HepG2 (cell line): Measurements from ENCODE around the gene HEXIM1. TPM values are rescaled to one million over a fixed set of nuclear protein-coding genes. Genes with fewer than 3 reads are reported as not detected.
A peak's percentile ranks its signal among the peaks of the same experiment; 100 is the strongest.

Experiments used
- AGO1 ChIP-seq: fragments of 200-400 bp; formaldehyde crosslinking; IDR thresholded peaks from 2 replicates; pipeline ENCODE4 v1.6.1; 2017; ENCODE audit warnings: mild to moderate bottlenecking, low read depth, low read length, moderate library complexity; ENCODE audit not compliant: poor library complexity, severe bottlenecking
- ARNT2 ChIP-seq: sonication (generic); formaldehyde crosslinking; IDR thresholded peaks from 2 replicates; pipeline ENCODE4 v1.8.0; 2022; ENCODE audit warnings: mild to moderate bottlenecking, low read depth, missing genetic modification reagents, moderate library complexity
- ELF1 ChIP-seq: sonication (generic); formaldehyde crosslinking; IDR thresholded peaks from 2 replicates; pipeline ENCODE4 v1.4.0; 2020; ENCODE audit warnings: missing genetic modification reagents
- HHEX ChIP-seq: IDR thresholded peaks from 2 replicates; pipeline ENCODE4 v1.6.1; 2016; ENCODE audit warnings: control low read depth
- IRX3 ChIP-seq: sonication (generic); formaldehyde crosslinking; IDR thresholded peaks from 2 replicates; pipeline ENCODE4 v1.8.1; 2023; ENCODE audit warnings: mild to moderate bottlenecking, low read depth, missing genetic modification reagents, borderline replicate concordance
- MED13 ChIP-seq: sonication (generic); formaldehyde crosslinking; IDR thresholded peaks from 2 replicates; pipeline ENCODE4 v1.5.0; 2020; ENCODE audit warnings: missing genetic modification reagents
- NR2F2 ChIP-seq: IDR thresholded peaks from 2 replicates; pipeline ENCODE4 v1.6.1; 2012; ENCODE audit warnings: low read depth, inconsistent platforms, borderline replicate concordance
- NR3C1 ChIP-seq: sonication (generic); formaldehyde crosslinking; IDR thresholded peaks from 2 replicates; pipeline ENCODE4 v1.4.0; 2020; ENCODE audit warnings: missing genetic modification reagents
- SIN3A ChIP-seq: IDR thresholded peaks from 2 replicates; pipeline ENCODE4 v1.6.1; 2011; ENCODE audit warnings: low read depth, mild to moderate bottlenecking, control low read depth, low read length, borderline replicate concordance
- TAF1 ChIP-seq: sonication (generic); formaldehyde crosslinking; IDR thresholded peaks from 2 replicates; pipeline ENCODE4 v1.4.0; 2020; ENCODE audit warnings: missing genetic modification reagents
- TBX2 ChIP-seq: sonication (generic); formaldehyde crosslinking; IDR thresholded peaks from 2 replicates; pipeline ENCODE4 v1.5.0; 2020; ENCODE audit warnings: missing genetic modification reagents, mild to moderate bottlenecking, borderline replicate concordance
- ZC3H13 ChIP-seq: sonication (generic); formaldehyde crosslinking; IDR thresholded peaks from 2 replicates; pipeline ENCODE4 v1.8.1; 2023; ENCODE audit warnings: mild to moderate bottlenecking, missing genetic modification reagents, moderate library complexity
- ZFP36L1 ChIP-seq: sonication (generic); formaldehyde crosslinking; IDR thresholded peaks from 2 replicates; pipeline ENCODE4 v1.8.0; 2022; ENCODE audit warnings: mild to moderate bottlenecking, missing genetic modification reagents, moderate library complexity
- ZKSCAN5 ChIP-seq: sonication (generic); formaldehyde crosslinking; IDR thresholded peaks from 2 replicates; pipeline ENCODE4 v1.5.1; 2020; ENCODE audit warnings: mild to moderate bottlenecking, missing genetic modification reagents
- ZNF160 ChIP-seq: sonication (generic); formaldehyde crosslinking; IDR thresholded peaks from 2 replicates; pipeline ENCODE4 v1.8.0; 2022; ENCODE audit warnings: mild to moderate bottlenecking, inconsistent platforms, missing genetic modification reagents
- ZNF503 ChIP-seq: sonication (generic); formaldehyde crosslinking; IDR thresholded peaks from 2 replicates; pipeline ENCODE4 v1.4.0; 2020; ENCODE audit warnings: missing genetic modification reagents
- ZNF552 ChIP-seq: sonication (generic); formaldehyde crosslinking; IDR thresholded peaks from 2 replicates; pipeline ENCODE4 v1.9.0; 2022; ENCODE audit warnings: missing genetic modification reagents, mild to moderate bottlenecking, borderline replicate concordance
- ZNF589 ChIP-seq: sonication (generic); formaldehyde crosslinking; conservative IDR thresholded peaks from 2 replicates; pipeline ENCODE4 v1.8.0; 2022; ENCODE audit warnings: mild to moderate bottlenecking, moderate library complexity, missing genetic modification reagents
- ZSCAN25 ChIP-seq: sonication (generic); formaldehyde crosslinking; IDR thresholded peaks from 2 replicates; pipeline ENCODE4 v1.8.0; 2022; ENCODE audit warnings: mild to moderate bottlenecking, missing genetic modification reagents
- polyA plus RNA-seq, 8 experiments: library from polyadenylated mRNA; depleted of rRNA in 3 of 8; stranded (reverse) in 7 of 8; unstranded in 1 of 8; fragments of >200 nt; fragmentation: Illumina TruSeq in 4 of 8; extraction: Trizol in 4 of 8; gene quantifications; 2 replicates each; pipeline versions ENCODE4 v1.2.1 to v1.2.3, GENCODE V29; 2011 to 2016; ENCODE audit warnings: low read depth in 4 of 8, missing spikeins in 1 of 8, mixed read lengths in 1 of 8; ENCODE audit not compliant: insufficient read depth in 1 of 8
- total RNA-seq, 5 experiments: library from RNA; depleted of rRNA; stranded (reverse); fragments of >200 nt; fragmentation: Illumina TruSeq; extraction: Trizol; gene quantifications; 2 replicates each; pipeline ENCODE4 v1.2.3, GENCODE V29; 2016; ENCODE audit warnings: low read depth in 1 of 5
- TF ChIP-seq, protein P1 (sequence below): sonication (generic); formaldehyde crosslinking; IDR thresholded peaks from 2 replicates; pipeline ENCODE4 v1.5.0; 2020; ENCODE audit warnings: mild to moderate bottlenecking, missing genetic modification reagents, moderate library complexity
- TF ChIP-seq, protein P2 (sequence below): sonication (generic); formaldehyde crosslinking; conservative IDR thresholded peaks from 2 replicates; pipeline ENCODE4 v1.8.1; 2023; ENCODE audit warnings: missing genetic modification reagents
- TF ChIP-seq, protein P3 (sequence below): sonication (generic); formaldehyde crosslinking; IDR thresholded peaks from 2 replicates; pipeline ENCODE4 v1.4.0; 2020; ENCODE audit warnings: missing genetic modification reagents
- TF ChIP-seq, protein P4 (sequence below): sonication (generic); formaldehyde crosslinking; IDR thresholded peaks from 2 replicates; pipeline ENCODE4 v1.5.0; 2020; ENCODE audit warnings: mild to moderate bottlenecking, low read depth, missing genetic modification reagents, borderline replicate concordance

The HEXIM1 gene
- total and polyA plus RNA-seq, 2 of the 13 experiments (the other 11 are each of a cell fraction or from before 2014, with no cell fraction given) = 10.5 to 16.6 TPM

DNA sequence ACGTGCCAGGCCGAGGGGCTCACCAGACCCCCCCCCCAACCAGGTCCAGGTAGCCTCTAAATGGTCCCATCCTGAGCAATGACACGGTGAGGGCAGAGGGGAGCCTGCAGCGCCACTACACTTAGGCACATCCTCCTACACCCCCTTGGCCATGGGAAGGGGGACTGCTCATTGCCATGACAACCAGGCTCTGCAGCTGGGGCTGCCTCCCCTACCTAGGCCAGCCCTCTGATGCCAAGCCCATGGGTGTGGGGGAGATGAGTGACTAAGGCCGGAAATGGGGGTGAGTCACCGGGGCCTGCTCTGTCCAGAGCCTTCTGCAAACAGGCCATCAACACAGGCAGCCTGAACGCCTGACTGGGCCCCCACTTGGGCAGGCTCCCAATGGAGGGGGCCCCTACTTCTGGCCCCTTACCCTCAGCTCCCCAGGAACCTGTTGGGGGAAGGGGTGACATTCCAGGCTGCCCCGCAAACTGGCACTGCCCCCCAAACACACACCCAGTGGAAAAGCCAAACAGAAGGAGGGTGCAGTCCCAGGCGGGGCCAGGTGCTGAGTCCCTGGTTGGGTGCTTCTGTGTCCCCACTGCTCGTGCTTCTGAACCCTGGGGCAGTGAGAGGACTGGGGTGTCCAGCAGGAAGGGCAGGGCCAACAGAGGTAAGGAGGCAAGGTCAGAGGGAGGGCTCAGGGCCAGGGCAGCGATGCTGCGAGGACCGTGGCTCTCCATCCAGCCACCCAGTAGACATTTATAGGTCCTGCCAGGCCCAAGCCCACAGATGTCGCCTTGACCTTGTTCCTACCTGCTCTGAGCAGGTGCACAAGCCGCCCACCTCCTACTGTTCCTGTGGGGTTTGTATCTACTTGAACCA, 24.1 kb upstream of the HEXIM1 start (continued):
- TF ChIP-seq, protein P1, sequence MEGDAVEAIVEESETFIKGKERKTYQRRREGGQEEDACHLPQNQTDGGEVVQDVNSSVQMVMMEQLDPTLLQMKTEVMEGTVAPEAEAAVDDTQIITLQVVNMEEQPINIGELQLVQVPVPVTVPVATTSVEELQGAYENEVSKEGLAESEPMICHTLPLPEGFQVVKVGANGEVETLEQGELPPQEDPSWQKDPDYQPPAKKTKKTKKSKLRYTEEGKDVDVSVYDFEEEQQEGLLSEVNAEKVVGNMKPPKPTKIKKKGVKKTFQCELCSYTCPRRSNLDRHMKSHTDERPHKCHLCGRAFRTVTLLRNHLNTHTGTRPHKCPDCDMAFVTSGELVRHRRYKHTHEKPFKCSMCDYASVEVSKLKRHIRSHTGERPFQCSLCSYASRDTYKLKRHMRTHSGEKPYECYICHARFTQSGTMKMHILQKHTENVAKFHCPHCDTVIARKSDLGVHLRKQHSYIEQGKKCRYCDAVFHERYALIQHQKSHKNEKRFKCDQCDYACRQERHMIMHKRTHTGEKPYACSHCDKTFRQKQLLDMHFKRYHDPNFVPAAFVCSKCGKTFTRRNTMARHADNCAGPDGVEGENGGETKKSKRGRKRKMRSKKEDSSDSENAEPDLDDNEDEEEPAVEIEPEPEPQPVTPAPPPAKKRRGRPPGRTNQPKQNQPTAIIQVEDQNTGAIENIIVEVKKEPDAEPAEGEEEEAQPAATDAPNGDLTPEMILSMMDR (CRISPR knock-in tag) = 0 out of 2 replicates have a peak, but pooled peaks have one; percentile 5
- TF ChIP-seq ZSCAN25 (CRISPR knock-in tag) (no peak; the same call in 1 of the 2 replicates), ZNF552 (CRISPR knock-in tag) (no peak), NR3C1 (CRISPR knock-in tag) (no peak), MED13 (no peak), NR2F2 (no peak), ARNT2 (CRISPR knock-in tag) (peak; percentile 42; the same call in 1 of the 2 replicates), IRX3 (no peak), TAF1 (CRISPR knock-in tag) (peak; percentile 44; the same call in 1 of the 2 replicates), HHEX (CRISPR knock-in tag) (no peak), ELF1 (peak; percentile 61), ZC3H13 (no peak), TBX2 (peak; percentile 55; the same call in 1 of the 2 replicates), ZNF160 (CRISPR knock-in tag) (0 out of 2 replicates have a peak, but pooled peaks have one; percentile 19), SIN3A (no peak), ZNF503 (CRISPR knock-in tag) (no peak; the same call in 1 of the 2 replicates), AGO1 (peak; percentile 80), ZFP36L1 (no peak), ZNF589 (0 out of 2 replicates have a peak, but pooled peaks have one; percentile 60), ZKSCAN5 (CRISPR knock-in tag) (no peak)
- TF ChIP-seq, protein P2, sequence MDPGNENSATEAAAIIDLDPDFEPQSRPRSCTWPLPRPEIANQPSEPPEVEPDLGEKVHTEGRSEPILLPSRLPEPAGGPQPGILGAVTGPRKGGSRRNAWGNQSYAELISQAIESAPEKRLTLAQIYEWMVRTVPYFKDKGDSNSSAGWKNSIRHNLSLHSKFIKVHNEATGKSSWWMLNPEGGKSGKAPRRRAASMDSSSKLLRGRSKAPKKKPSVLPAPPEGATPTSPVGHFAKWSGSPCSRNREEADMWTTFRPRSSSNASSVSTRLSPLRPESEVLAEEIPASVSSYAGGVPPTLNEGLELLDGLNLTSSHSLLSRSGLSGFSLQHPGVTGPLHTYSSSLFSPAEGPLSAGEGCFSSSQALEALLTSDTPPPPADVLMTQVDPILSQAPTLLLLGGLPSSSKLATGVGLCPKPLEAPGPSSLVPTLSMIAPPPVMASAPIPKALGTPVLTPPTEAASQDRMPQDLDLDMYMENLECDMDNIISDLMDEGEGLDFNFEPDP (CRISPR knock-in tag) = no peak
- TF ChIP-seq, protein P3, sequence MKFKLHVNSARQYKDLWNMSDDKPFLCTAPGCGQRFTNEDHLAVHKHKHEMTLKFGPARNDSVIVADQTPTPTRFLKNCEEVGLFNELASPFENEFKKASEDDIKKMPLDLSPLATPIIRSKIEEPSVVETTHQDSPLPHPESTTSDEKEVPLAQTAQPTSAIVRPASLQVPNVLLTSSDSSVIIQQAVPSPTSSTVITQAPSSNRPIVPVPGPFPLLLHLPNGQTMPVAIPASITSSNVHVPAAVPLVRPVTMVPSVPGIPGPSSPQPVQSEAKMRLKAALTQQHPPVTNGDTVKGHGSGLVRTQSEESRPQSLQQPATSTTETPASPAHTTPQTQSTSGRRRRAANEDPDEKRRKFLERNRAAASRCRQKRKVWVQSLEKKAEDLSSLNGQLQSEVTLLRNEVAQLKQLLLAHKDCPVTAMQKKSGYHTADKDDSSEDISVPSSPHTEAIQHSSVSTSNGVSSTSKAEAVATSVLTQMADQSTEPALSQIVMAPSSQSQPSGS (CRISPR knock-in tag) = no peak
- TF ChIP-seq, protein P4, sequence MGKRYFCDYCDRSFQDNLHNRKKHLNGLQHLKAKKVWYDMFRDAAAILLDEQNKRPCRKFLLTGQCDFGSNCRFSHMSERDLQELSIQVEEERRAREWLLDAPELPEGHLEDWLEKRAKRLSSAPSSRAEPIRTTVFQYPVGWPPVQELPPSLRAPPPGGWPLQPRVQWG (CRISPR knock-in tag) = no peak
